Endothelial cell of umbilical vein (primary cell): Measurements from ENCODE around the gene KTN1. TPM values are rescaled to one million over a fixed set of nuclear protein-coding genes. Genes with fewer than 3 reads are reported as not detected.

Source experiments
- BruUV-seq: library from RNA; stranded (reverse); fragments of 400-500 nt; replicated peaks from 2 replicates; lab custom pipeline; 2021; lab: Mats Ljungman, UMichigan
- CTCF ChIA-PET: fragments of 300-600, 350-600 bp; sonication (Branson Sonifier 250); formaldehyde crosslinking; loops from one replicate; lab custom pipeline; 2021; ENCODE audit warnings: antibody characterized with exemption, inconsistent platforms; lab: Charles Lee
- POLR2A ChIA-PET: fragments of 300-600, 350-600 bp; sonication (Branson Sonifier 250); formaldehyde crosslinking; loops from one replicate; lab custom pipeline; 2021; ENCODE audit warnings: antibody characterized with exemption, inconsistent platforms; lab: Charles Lee
- DNase-seq: peaks from one replicate; pipeline ENCODE4 v3.0.0-alpha.2; 2011; ENCODE audit warnings: low read depth, low spot score
- FAIRE-seq: peaks from 2 replicates; lab custom pipeline; 2011; peaks lifted over from hg19 to GRCh38; lab: Jason Lieb, UNC
- H2AFZ ChIP-seq: 2 replicates; pipeline ENCODE4 v1.6.0; 2012; ENCODE audit warnings: low read depth, low read length, control low read depth, inconsistent platforms
- H3K27ac ChIP-seq: 2 replicates; pipeline ENCODE4 v1.5.1; 2011; ENCODE audit warnings: low read depth, mild to moderate bottlenecking, control low read depth, low read length, moderate library complexity; ENCODE audit not compliant: insufficient read depth
- H3K27me3 ChIP-seq, 2 experiments: 2 replicates each; pipeline versions ENCODE4 v1.6.0 to v1.6.1; 2011; ENCODE audit warnings: low read length in 2 of 2, mixed read lengths in 1 of 2; ENCODE audit not compliant: control insufficient read depth in 2 of 2, insufficient read depth in 2 of 2
- H3K36me3 ChIP-seq, 2 experiments: 2 replicates in 1 of 2; 3 replicates in 1 of 2; pipeline ENCODE4 v1.5.1; 2011; ENCODE audit warnings: low read length in 2 of 2, mild to moderate bottlenecking in 1 of 2, moderate library complexity in 1 of 2; ENCODE audit not compliant: control insufficient read depth in 2 of 2, insufficient read depth in 2 of 2; ENCODE audit errors: extremely low read depth in 1 of 2
- H3K4me1 ChIP-seq: 3 replicates; pipeline ENCODE4 v1.5.1; 2011; ENCODE audit warnings: mild to moderate bottlenecking, low read length; ENCODE audit not compliant: control insufficient read depth, insufficient read depth; ENCODE audit errors: extremely low read depth
- H3K4me2 ChIP-seq: 2 replicates; pipeline ENCODE4 v1.6.1; 2011; ENCODE audit warnings: low read length, control low read depth, mixed read lengths; ENCODE audit not compliant: insufficient read depth
- H3K4me3 ChIP-seq, 3 experiments: fragments of 200-600 bp in 1 of 3; sonication (generic), shearing (Covaris generic) in 1 of 3; replicated peaks in 1 of 3; 2 replicates each; pipeline ENCODE4 v1.5.1; 2011 to 2016; ENCODE audit warnings: control low read depth in 3 of 3, low read length in 3 of 3, mild to moderate bottlenecking in 2 of 3, inconsistent platforms in 1 of 3, low read depth in 1 of 3, moderate library complexity in 1 of 3; ENCODE audit not compliant: insufficient read depth in 1 of 3
- H3K79me2 ChIP-seq: 2 replicates; pipeline ENCODE4 v1.6.0; 2012; ENCODE audit warnings: low read length, inconsistent platforms; ENCODE audit not compliant: control insufficient read depth, insufficient read depth
- H3K9ac ChIP-seq: replicated peaks from 2 replicates; pipeline ENCODE3; 2011; ENCODE audit warnings: low read length, control low read depth; ENCODE audit not compliant: insufficient read depth; ENCODE audit errors: extremely low read depth
- H3K9me1 ChIP-seq: replicated peaks from 3 replicates; pipeline ENCODE4 v1.6.0; 2011; ENCODE audit warnings: mild to moderate bottlenecking, low read length; ENCODE audit not compliant: control insufficient read depth, insufficient read depth; ENCODE audit errors: extremely low read depth
- H3K9me3 ChIP-seq: replicated peaks from 2 replicates; pipeline ENCODE4 v1.5.1; 2012; ENCODE audit warnings: low read length, inconsistent platforms; ENCODE audit not compliant: control insufficient read depth, insufficient read depth
- H4K20me1 ChIP-seq: replicated peaks from 2 replicates; pipeline ENCODE3; 2011; ENCODE audit warnings: mild to moderate bottlenecking, low read length; ENCODE audit not compliant: control insufficient read depth, insufficient read depth; ENCODE audit errors: extremely low read depth
- CTCF ChIP-seq, 2 donors: IDR thresholded peaks; 1 replicate in 1 of 2; 2 replicates in 1 of 2; pipeline ENCODE4 v1.5.1; 2011; ENCODE audit warnings: low read length in 2 of 2, mild to moderate bottlenecking in 2 of 2, moderate library complexity in 2 of 2, control low read depth in 1 of 2, inconsistent platforms in 1 of 2, low read depth in 1 of 2; ENCODE audit not compliant: insufficient read depth in 1 of 2; ENCODE audit errors: extremely low read depth in 1 of 2
- EZH2 ChIP-seq: IDR thresholded peaks from 2 replicates; pipeline ENCODE4 v1.6.1; 2012; ENCODE audit warnings: borderline replicate concordance, low read depth, mild to moderate bottlenecking, moderate library complexity, low read length, inconsistent platforms; ENCODE audit not compliant: severe bottlenecking
- FOS ChIP-seq: IDR thresholded peaks from 2 replicates; pipeline ENCODE4 v1.6.1; 2011; ENCODE audit warnings: mild to moderate bottlenecking, low read length, moderate library complexity, borderline replicate concordance; ENCODE audit not compliant: insufficient read depth
- GATA2 ChIP-seq: IDR thresholded peaks from 2 replicates; pipeline ENCODE4 v1.7.0; 2011; ENCODE audit warnings: low read depth, mild to moderate bottlenecking, moderate library complexity, mixed read lengths, low read length; ENCODE audit not compliant: insufficient read length, insufficient read depth
- JUN ChIP-seq: IDR thresholded peaks from 2 replicates; pipeline ENCODE4 v1.6.1; 2011; ENCODE audit warnings: borderline replicate concordance, low read depth; ENCODE audit not compliant: insufficient read length, insufficient read depth
- MYC ChIP-seq: IDR thresholded peaks from one replicate; pipeline ENCODE4 v1.6.1; 2011; ENCODE audit warnings: mild to moderate bottlenecking, low read depth, low read length
- POLR2A ChIP-seq: IDR thresholded peaks from 2 replicates; pipeline ENCODE4 v1.6.1; 2012; ENCODE audit warnings: low read depth, mild to moderate bottlenecking, control low read depth, low read length
- POLR2AphosphoS5 ChIP-seq: IDR thresholded peaks from 2 replicates; pipeline ENCODE4 v1.6.1; 2012; ENCODE audit warnings: low read depth, mild to moderate bottlenecking, control low read depth, low read length, moderate library complexity; ENCODE audit not compliant: insufficient read depth
- dilution Hi-C: fragments of 300-500 bp; cut with MboI; formaldehyde crosslinking; loops from one replicate; pipeline ENCODE4 v1.15.0; 2019; ENCODE audit warnings: low sequenced_read_pairs; ENCODE audit not compliant: extremely low pct_ligation_motif_present
- intact Hi-C: fragments of 100-400 bp; cut with micrococcal nuclease; formaldehyde crosslinking; loops from one replicate; pipeline ENCODE4 v1.10.0; 2022
- polyA plus RNA-seq, 4 experiments: library from polyadenylated mRNA; depleted of rRNA in 3 of 4; stranded (reverse) in 3 of 4; unstranded in 1 of 4; fragments of >200 nt; gene quantifications; 2 replicates each; pipeline versions ENCODE4 v1.2.1 to v1.2.3, GENCODE V29; 2011 to 2012; ENCODE audit warnings: missing spikeins in 1 of 4
- total RNA-seq: library from RNA; stranded (reverse); gene quantifications from 2 replicates; pipeline ENCODE4 v1.2.3, GENCODE V29; 2021
- TF ChIP-seq, protein P1 (sequence below): IDR thresholded peaks from 2 replicates; pipeline ENCODE4 v1.6.1; 2011; ENCODE audit not compliant: insufficient read depth, insufficient read length

The KTN1 gene
- total and polyA plus RNA-seq, 2 donors (not counting 3 experiments of a cell fraction or from before 2014, with no cell fraction given), result 33.2 to 148 TPM

DNA sequence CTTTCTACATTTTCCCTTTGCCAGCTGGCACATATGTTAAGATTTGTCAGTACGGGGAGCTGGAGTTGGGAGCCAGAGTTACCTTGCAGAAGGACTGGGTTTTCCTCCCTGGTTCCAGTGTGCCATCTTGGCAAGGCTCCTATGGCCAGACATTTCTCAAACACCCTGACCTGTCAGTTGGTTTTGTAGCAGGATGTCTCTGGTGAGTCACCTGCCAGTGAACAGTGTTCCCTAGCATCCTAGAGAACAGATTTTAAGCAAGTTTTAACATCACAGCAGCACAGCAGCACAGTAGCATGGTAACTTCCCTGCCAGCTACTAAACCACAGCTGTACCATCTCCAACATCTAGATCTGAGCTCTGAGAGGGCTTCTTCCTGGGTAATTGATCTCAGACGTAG is 26.2 kb upstream of the KTN1 start:
- CTCF ChIA-PET, result interaction anchor here (1.3 to 1.5 kb wide), 2 partner anchors 12 to 107 kb away, joined by 3 read pairs; no protein-coding TSS in a partner anchor
- BruUV-seq, result no TSS peak
- Histone ChIP-seq H3K4me2 (no peak overlapping the region), H3K27me3 (no peaks in the 10 kb centered on the region), H3K9me1 (no peaks in the 10 kb centered on the region), H3K79me2 (no peaks in the 10 kb centered on the region), H3K4me3 (no peak overlapping the region), H3K27ac (no peak overlapping the region), H3K9me3 (no peaks in the 10 kb centered on the region), H3K9ac (no peak overlapping the region), H3K36me3 (no peaks in the 10 kb centered on the region), H3K4me1 (peaks cover 7% of the 10 kb centered on the region), H4K20me1 (no peaks in the 10 kb centered on the region), H2AFZ (no peak overlapping the region)
- peak; percentile 42 for FAIRE-seq
- intact Hi-C loops, result no loop called here
- POLR2A ChIA-PET, result interaction anchor here (0.6 kb wide), 1 partner anchor 31 kb away, joined by 4 read pairs; no protein-coding TSS in a partner anchor
- dilution Hi-C loops, result no loop called here
- no peak for DNase-seq
- TF ChIP-seq MYC (no peak), GATA2 (no peak), FOS (no peak), POLR2AphosphoS5 (no peak), JUN (no peak), EZH2 (no peak), CTCF (IDR thresholded peaks at IDR 0.05; ENCODE audit: extremely low read depth in 1 of 2, insufficient read depth in 1 of 2, low read depth in 1 of 2, low read length in 2 of 2) (no peak), POLR2A (no peak)
- TF ChIP-seq, protein P1, sequence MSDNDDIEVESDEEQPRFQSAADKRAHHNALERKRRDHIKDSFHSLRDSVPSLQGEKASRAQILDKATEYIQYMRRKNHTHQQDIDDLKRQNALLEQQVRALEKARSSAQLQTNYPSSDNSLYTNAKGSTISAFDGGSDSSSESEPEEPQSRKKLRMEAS, result no peak
